Measurements from ENCODE around the gene MROH9.

DNA sequence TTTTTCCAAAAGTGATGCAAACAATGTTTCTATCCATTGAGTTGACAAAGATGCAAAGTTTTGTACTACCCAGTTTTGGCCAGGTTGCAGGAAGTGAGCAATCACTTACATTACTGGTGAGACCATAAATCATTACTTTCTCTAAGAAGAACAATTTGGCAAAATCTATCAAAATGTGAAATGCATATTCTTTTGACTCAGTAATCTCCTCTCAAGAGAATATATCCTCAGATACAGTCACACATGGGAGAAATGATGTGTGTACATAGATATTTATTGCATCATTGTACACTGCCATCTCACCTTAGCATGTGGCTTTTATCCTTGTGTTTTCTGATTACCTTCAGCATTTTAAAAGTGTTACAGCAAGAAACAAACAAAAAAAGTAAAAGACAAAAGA is 103.0 kb downstream of the MROH9 start:
- TF ChIP-seq, protein P1, sequence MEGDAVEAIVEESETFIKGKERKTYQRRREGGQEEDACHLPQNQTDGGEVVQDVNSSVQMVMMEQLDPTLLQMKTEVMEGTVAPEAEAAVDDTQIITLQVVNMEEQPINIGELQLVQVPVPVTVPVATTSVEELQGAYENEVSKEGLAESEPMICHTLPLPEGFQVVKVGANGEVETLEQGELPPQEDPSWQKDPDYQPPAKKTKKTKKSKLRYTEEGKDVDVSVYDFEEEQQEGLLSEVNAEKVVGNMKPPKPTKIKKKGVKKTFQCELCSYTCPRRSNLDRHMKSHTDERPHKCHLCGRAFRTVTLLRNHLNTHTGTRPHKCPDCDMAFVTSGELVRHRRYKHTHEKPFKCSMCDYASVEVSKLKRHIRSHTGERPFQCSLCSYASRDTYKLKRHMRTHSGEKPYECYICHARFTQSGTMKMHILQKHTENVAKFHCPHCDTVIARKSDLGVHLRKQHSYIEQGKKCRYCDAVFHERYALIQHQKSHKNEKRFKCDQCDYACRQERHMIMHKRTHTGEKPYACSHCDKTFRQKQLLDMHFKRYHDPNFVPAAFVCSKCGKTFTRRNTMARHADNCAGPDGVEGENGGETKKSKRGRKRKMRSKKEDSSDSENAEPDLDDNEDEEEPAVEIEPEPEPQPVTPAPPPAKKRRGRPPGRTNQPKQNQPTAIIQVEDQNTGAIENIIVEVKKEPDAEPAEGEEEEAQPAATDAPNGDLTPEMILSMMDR (IDR thresholded peaks at IDR 0.05 in 4 of 5, conservative IDR thresholded peaks at IDR 0.05 in 1 of 5), result no peak
- no peak for TF ChIP-seq POLR2A (IDR thresholded peaks at IDR 0.05)
